ENCODE measurements around the gene C1orf210. TPM values are rescaled to one million over a fixed set of nuclear protein-coding genes. Genes with fewer than 3 reads are reported as not detected.

C1orf210 gene
- total and polyA plus RNA-seq, 2 of the 13 experiments (the other 11 are each of a cell fraction or from before 2014, with no cell fraction given): 0.49 to 5.1 TPM

DNA sequence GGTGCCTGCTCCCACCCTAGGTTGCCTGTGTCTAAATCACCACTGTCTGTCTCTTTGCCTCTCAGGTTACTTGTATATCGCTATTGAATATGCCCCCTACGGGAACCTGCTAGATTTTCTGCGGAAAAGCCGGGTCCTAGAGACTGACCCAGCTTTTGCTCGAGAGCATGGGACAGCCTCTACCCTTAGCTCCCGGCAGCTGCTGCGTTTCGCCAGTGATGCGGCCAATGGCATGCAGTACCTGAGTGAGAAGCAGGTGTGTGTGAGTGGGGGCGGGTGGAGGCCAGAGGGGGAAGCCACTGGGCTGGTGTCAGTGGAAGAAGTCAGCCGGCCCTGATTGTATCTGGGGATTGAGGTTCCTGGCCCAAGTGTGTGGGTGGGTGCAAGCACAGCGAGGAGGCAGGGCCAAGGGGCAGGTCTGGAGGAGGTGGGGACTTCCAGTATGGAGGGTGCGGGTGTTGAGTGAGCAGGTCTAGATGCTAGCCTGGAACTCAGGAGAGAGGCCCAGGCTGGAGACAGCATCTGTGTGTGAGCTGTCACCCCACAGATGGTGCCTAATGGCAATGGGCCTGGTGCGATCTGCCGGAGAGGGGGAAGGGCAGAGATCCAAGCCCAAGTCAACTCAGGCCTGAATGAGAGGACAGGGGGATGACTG, 32.6 kb upstream of the C1orf210 start (continued):
- TF ChIP-seq, protein P1, sequence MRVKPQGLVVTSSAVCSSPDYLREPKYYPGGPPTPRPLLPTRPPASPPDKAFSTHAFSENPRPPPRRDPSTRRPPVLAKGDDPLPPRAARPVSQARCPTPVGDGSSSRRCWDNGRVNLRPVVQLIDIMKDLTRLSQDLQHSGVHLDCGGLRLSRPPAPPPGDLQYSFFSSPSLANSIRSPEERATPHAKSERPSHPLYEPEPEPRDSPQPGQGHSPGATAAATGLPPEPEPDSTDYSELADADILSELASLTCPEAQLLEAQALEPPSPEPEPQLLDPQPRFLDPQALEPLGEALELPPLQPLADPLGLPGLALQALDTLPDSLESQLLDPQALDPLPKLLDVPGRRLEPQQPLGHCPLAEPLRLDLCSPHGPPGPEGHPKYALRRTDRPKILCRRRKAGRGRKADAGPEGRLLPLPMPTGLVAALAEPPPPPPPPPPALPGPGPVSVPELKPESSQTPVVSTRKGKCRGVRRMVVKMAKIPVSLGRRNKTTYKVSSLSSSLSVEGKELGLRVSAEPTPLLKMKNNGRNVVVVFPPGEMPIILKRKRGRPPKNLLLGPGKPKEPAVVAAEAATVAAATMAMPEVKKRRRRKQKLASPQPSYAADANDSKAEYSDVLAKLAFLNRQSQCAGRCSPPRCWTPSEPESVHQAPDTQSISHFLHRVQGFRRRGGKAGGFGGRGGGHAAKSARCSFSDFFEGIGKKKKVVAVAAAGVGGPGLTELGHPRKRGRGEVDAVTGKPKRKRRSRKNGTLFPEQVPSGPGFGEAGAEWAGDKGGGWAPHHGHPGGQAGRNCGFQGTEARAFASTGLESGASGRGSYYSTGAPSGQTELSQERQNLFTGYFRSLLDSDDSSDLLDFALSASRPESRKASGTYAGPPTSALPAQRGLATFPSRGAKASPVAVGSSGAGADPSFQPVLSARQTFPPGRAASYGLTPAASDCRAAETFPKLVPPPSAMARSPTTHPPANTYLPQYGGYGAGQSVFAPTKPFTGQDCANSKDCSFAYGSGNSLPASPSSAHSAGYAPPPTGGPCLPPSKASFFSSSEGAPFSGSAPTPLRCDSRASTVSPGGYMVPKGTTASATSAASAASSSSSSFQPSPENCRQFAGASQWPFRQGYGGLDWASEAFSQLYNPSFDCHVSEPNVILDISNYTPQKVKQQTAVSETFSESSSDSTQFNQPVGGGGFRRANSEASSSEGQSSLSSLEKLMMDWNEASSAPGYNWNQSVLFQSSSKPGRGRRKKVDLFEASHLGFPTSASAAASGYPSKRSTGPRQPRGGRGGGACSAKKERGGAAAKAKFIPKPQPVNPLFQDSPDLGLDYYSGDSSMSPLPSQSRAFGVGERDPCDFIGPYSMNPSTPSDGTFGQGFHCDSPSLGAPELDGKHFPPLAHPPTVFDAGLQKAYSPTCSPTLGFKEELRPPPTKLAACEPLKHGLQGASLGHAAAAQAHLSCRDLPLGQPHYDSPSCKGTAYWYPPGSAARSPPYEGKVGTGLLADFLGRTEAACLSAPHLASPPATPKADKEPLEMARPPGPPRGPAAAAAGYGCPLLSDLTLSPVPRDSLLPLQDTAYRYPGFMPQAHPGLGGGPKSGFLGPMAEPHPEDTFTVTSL (CRISPR knock-in tag; IDR thresholded peaks at IDR 0.05; ENCODE audit: borderline replicate concordance): no peak
- TF ChIP-seq TOE1 (CRISPR knock-in tag; IDR thresholded peaks at IDR 0.05): no peak
- TF ChIP-seq, protein P2, sequence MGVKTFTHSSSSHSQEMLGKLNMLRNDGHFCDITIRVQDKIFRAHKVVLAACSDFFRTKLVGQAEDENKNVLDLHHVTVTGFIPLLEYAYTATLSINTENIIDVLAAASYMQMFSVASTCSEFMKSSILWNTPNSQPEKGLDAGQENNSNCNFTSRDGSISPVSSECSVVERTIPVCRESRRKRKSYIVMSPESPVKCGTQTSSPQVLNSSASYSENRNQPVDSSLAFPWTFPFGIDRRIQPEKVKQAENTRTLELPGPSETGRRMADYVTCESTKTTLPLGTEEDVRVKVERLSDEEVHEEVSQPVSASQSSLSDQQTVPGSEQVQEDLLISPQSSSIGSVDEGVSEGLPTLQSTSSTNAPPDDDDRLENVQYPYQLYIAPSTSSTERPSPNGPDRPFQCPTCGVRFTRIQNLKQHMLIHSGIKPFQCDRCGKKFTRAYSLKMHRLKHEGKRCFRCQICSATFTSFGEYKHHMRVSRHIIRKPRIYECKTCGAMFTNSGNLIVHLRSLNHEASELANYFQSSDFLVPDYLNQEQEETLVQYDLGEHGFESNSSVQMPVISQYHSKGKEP (CRISPR knock-in tag; IDR thresholded peaks at IDR 0.05): no peak
- TF ChIP-seq GPN1 (CRISPR knock-in tag; IDR thresholded peaks at IDR 0.05; ENCODE audit: borderline replicate concordance): no peak
- TF ChIP-seq, protein P3, sequence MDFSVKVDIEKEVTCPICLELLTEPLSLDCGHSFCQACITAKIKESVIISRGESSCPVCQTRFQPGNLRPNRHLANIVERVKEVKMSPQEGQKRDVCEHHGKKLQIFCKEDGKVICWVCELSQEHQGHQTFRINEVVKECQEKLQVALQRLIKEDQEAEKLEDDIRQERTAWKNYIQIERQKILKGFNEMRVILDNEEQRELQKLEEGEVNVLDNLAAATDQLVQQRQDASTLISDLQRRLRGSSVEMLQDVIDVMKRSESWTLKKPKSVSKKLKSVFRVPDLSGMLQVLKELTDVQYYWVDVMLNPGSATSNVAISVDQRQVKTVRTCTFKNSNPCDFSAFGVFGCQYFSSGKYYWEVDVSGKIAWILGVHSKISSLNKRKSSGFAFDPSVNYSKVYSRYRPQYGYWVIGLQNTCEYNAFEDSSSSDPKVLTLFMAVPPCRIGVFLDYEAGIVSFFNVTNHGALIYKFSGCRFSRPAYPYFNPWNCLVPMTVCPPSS (IDR thresholded peaks at IDR 0.05): no peak
- no peak for TF ChIP-seq ZNF10 (CRISPR knock-in tag; IDR thresholded peaks at IDR 0.05; ENCODE audit: borderline replicate concordance, low read depth)
- no peak for TF ChIP-seq NONO (IDR thresholded peaks at IDR 0.05)
- no peak for TF ChIP-seq NONO (CRISPR knock-in tag; conservative IDR thresholded peaks at IDR 0.05)
- TF ChIP-seq RELA (CRISPR knock-in tag; IDR thresholded peaks at IDR 0.05): no peak
- TF ChIP-seq, protein P4, sequence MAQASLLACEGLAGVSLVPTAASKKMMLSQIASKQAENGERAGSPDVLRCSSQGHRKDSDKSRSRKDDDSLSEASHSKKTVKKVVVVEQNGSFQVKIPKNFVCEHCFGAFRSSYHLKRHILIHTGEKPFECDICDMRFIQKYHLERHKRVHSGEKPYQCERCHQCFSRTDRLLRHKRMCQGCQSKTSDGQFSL (CRISPR knock-in tag; IDR thresholded peaks at IDR 0.05): no peak
